Hematopoietic multipotent progenitor cell treated with erythropoietin and hydrocortisone succinate and interleukin-3 and kit ligand, for 4 days (in vitro differentiated cells): ENCODE measurements around the gene SP100.
A peak's percentile ranks its signal among the peaks of the same experiment; 100 is the strongest.
"Not testable (repeated sequence)": the region's sequence is repeated elsewhere in the genome, so short reads cannot be mapped to it uniquely, and the experiment has no call there.

ENCODE experiments used
- DNase-seq: peaks from one replicate; pipeline ENCODE4 v3.0.0-alpha.2; 2015

The SP100 gene

GRCh38 chr2:230416061-230416721 lies at the start of gene SP100:
Gene SP100, plus strand, starts transcription at chr2:230416201. Its CDS starts 96 bp downstream, at chr2:230416297.
- peak; percentile 95 for DNase-seq

GRCh38 chr2:230382108-230382507 lies 33.9 kb upstream of the SP100 start:
- DNase-seq = no peak

- DNase-seq = no peak
Measured at GRCh38 chr2:230383453-230383852, 32.5 kb upstream of the SP100 start.

GRCh38 chr2:230384986-230385385 lies 31.0 kb upstream of the SP100 start:
- DNase-seq = no peak

- no peak for DNase-seq
Measured at GRCh38 chr2:230394301-230394700, 21.7 kb upstream of the SP100 start.

GRCh38 chr2:230398698-230399097 lies 17.3 kb upstream of the SP100 start:
- peak; percentile 74 for DNase-seq

GRCh38 chr2:230400041-230400440 lies 16.0 kb upstream of the SP100 start:
- no peak for DNase-seq

GRCh38 chr2:230400454-230400853 lies 15.5 kb upstream of the SP100 start:
- no peak for DNase-seq

GRCh38 chr2:230401026-230401425 lies 15.0 kb upstream of the SP100 start:
- DNase-seq = not testable (repeated sequence)

- DNase-seq = no peak
Measured at GRCh38 chr2:230403746-230404145, 12.3 kb upstream of the SP100 start.

GRCh38 chr2:230405824-230406223 lies 10.2 kb upstream of the SP100 start:
- no peak for DNase-seq

- DNase-seq = no peak
Measured at GRCh38 chr2:230408244-230408842, 7.7 kb upstream of the SP100 start.

GRCh38 chr2:230409316-230409715 lies 6.7 kb upstream of the SP100 start:
- not testable (repeated sequence) for DNase-seq

- no peak for DNase-seq
Measured at GRCh38 chr2:230410263-230410662, 5.7 kb upstream of the SP100 start.

GRCh38 chr2:230410861-230411569 lies 5.0 kb upstream of the SP100 start:
- DNase-seq = peak; percentile 42

GRCh38 chr2:230411570-230412370 lies 4.2 kb upstream of the SP100 start:
- peak; percentile 86 for DNase-seq

GRCh38 chr2:230412371-230412711 lies 3.7 kb upstream of the SP100 start:
- DNase-seq = peak; percentile 54

GRCh38 chr2:230412846-230413245 lies 3.2 kb upstream of the SP100 start:
- DNase-seq = no peak

- no peak for DNase-seq
Measured at GRCh38 chr2:230413479-230413878, 2.5 kb upstream of the SP100 start.

- DNase-seq = no peak
Measured at GRCh38 chr2:230414302-230414701, 1.7 kb upstream of the SP100 start.

GRCh38 chr2:230417436-230417835 lies 1.4 kb downstream of the SP100 start:
- no peak for DNase-seq

- DNase-seq = no peak
Measured at GRCh38 chr2:230418341-230419016, 2.5 kb downstream of the SP100 start.

- no peak for DNase-seq
Measured at GRCh38 chr2:230419181-230419580, 3.2 kb downstream of the SP100 start.
